Ishikawa (cell line): ENCODE results near the gene TP73.
A peak's percentile ranks its signal among the peaks of the same experiment; 100 is the strongest.

Experiments used
- CEBPB ChIP-seq: IDR thresholded peaks from 2 replicates; pipeline ENCODE4 v1.6.1; 2012
- CREB1 ChIP-seq: IDR thresholded peaks from 2 replicates; pipeline ENCODE4 v1.6.1; 2012; ENCODE audit warnings: low read depth
- EGR1 ChIP-seq: IDR thresholded peaks from 2 replicates; pipeline ENCODE4 v1.6.1; 2012
- EP300 ChIP-seq: IDR thresholded peaks from 2 replicates; pipeline ENCODE4 v1.6.1; 2012; ENCODE audit warnings: borderline replicate concordance
- FOXM1 ChIP-seq: IDR thresholded peaks from 2 replicates; pipeline ENCODE4 v1.6.1; 2012; ENCODE audit warnings: low read depth, borderline replicate concordance
- NFIC ChIP-seq: IDR thresholded peaks from 2 replicates; pipeline ENCODE4 v1.6.1; 2012
- RAD21 ChIP-seq: IDR thresholded peaks from 2 replicates; pipeline ENCODE4 v1.6.1; 2012; ENCODE audit warnings: low read depth
- TAF1 ChIP-seq: IDR thresholded peaks from 2 replicates; pipeline ENCODE4 v1.6.1; 2012; ENCODE audit warnings: low read depth, mild to moderate bottlenecking
- TCF12 ChIP-seq: IDR thresholded peaks from 2 replicates; pipeline ENCODE4 v1.6.1; 2012; ENCODE audit warnings: low read depth
- TEAD4 ChIP-seq: IDR thresholded peaks from 2 replicates; pipeline ENCODE4 v1.6.1; 2012
- YY1 ChIP-seq: IDR thresholded peaks from 2 replicates; pipeline ENCODE4 v1.6.1; 2012; ENCODE audit warnings: low read depth
- ZBTB7A ChIP-seq: IDR thresholded peaks from 2 replicates; pipeline ENCODE4 v1.6.1; 2012; ENCODE audit warnings: low read depth
- TF ChIP-seq, protein P1 (sequence below): IDR thresholded peaks from 2 replicates; pipeline ENCODE4 v1.6.1; 2012
- TF ChIP-seq, protein P2 (sequence below): IDR thresholded peaks from 2 replicates; pipeline ENCODE4 v1.6.1; 2012
- TF ChIP-seq, protein P3 (sequence below): IDR thresholded peaks from 2 replicates; pipeline ENCODE4 v1.6.1; 2012; ENCODE audit warnings: low read depth, mild to moderate bottlenecking

The TP73 gene

DNA sequence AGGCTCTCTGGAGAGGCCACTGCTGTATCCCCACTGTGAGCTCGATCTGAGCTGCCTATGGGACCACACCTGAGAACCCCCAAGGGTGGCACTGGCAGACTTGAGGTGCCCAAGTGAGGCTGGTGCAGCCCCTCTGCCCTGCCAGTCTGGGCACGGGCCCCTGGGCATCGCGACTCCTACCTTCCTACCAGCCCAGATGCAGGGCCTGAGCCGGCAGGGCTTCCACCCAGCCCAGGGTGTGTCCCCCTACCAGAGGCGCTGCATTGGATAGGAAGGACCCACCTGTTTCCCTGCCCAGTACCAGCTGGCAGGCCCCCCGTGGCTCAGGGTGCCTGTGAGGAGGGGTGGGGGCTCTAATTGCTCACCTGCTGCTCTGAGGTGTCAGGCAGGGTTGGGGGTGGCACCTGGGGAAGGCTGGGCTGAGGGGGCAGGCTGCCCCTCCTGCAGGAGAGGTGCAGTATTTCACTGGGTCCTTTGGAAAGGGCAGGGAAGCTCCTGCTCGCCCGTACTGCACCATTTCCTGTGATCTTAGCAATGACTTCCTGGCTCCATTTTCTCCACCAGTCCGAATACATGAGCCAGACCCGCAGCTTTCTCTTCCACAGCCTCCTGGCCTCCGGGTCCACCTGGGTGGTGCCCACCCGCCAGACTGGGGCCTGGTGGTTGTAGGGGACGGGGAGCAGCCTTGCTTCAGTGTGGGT is 11.8 kb downstream of the TP73 start:
- TF ChIP-seq TAF1, result no peak
- TF ChIP-seq, protein P1, sequence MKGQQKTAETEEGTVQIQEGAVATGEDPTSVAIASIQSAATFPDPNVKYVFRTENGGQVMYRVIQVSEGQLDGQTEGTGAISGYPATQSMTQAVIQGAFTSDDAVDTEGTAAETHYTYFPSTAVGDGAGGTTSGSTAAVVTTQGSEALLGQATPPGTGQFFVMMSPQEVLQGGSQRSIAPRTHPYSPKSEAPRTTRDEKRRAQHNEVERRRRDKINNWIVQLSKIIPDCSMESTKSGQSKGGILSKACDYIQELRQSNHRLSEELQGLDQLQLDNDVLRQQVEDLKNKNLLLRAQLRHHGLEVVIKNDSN, result no peak
- TF ChIP-seq EP300, result no peak
- no peak for TF ChIP-seq EGR1
- no peak for TF ChIP-seq ZBTB7A

DNA sequence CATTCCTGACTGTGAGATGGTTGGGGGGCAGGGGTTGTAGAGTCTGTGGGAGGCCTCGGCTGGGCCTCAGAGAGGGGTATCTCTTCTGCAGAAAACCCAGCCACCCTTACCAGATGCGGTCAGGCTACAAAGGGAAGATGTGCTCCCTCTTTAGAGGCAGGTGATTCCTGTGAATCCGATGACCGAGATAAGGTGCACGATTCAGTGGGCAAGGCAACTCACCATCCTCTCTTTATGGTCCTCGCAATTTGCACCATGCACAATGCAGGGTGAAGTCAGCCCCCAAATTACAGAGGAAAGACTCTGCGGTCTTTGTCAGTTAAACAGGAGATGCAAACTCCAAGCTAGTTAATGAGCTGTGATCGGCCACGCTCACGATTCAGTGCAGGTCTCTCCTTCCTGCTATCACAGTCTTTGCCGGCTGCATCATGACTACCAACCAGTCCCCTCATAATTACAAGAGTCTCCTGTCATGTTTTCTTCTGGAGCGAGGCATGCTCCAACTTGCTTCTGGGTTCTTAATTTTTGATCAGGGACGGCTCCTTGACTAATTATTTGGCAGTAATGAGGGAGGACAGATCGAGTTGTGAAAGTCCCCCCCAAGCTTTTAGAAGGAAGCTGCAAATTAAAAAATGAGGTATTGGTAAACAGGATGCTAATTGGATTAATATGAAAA is 12.5 kb downstream of the TP73 start:
- TF ChIP-seq RAD21 (no peak), TCF12 (no peak), EP300 (no peak), NFIC (no peak), YY1 (no peak), CREB1 (no peak), ZBTB7A (no peak), EGR1 (no peak), CEBPB (no peak), FOXM1 (no peak), TAF1 (no peak), TEAD4 (no peak)
- TF ChIP-seq, protein P1, result no peak
- TF ChIP-seq, protein P2, sequence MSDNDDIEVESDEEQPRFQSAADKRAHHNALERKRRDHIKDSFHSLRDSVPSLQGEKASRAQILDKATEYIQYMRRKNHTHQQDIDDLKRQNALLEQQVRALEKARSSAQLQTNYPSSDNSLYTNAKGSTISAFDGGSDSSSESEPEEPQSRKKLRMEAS, result no peak
- TF ChIP-seq, protein P3, sequence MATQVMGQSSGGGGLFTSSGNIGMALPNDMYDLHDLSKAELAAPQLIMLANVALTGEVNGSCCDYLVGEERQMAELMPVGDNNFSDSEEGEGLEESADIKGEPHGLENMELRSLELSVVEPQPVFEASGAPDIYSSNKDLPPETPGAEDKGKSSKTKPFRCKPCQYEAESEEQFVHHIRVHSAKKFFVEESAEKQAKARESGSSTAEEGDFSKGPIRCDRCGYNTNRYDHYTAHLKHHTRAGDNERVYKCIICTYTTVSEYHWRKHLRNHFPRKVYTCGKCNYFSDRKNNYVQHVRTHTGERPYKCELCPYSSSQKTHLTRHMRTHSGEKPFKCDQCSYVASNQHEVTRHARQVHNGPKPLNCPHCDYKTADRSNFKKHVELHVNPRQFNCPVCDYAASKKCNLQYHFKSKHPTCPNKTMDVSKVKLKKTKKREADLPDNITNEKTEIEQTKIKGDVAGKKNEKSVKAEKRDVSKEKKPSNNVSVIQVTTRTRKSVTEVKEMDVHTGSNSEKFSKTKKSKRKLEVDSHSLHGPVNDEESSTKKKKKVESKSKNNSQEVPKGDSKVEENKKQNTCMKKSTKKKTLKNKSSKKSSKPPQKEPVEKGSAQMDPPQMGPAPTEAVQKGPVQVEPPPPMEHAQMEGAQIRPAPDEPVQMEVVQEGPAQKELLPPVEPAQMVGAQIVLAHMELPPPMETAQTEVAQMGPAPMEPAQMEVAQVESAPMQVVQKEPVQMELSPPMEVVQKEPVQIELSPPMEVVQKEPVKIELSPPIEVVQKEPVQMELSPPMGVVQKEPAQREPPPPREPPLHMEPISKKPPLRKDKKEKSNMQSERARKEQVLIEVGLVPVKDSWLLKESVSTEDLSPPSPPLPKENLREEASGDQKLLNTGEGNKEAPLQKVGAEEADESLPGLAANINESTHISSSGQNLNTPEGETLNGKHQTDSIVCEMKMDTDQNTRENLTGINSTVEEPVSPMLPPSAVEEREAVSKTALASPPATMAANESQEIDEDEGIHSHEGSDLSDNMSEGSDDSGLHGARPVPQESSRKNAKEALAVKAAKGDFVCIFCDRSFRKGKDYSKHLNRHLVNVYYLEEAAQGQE, result no peak

DNA sequence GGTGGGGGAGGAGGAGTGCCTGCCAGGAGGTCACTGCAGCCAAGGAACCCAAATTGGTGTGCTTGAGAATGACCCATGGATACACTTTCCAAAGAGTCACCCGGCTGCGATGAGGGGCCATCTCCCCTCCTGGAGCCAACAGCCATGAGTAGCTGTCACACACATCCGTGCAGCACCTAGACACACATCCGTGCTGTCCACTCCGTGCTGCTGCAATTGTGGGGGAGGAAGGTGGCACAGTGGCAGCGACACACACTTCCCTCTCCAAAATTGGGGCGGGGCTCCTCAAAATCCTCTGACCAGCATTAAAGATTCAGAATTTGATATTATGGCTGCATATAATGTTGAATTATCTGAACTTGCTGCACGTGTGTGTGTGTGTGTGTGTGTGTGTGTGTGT is 15.8 kb downstream of the TP73 start:
- TF ChIP-seq TAF1, result no peak
- TF ChIP-seq CREB1, result no peak
- TF ChIP-seq, protein P1, result no peak
- TF ChIP-seq FOXM1, result no peak
- no peak for TF ChIP-seq TCF12
- TF ChIP-seq CEBPB, result no peak
- no peak for TF ChIP-seq RAD21
- TF ChIP-seq, protein P3, result no peak
- TF ChIP-seq EGR1, result no peak
- no peak for TF ChIP-seq TEAD4
- no peak for TF ChIP-seq YY1
- TF ChIP-seq EP300, result no peak
- no peak for TF ChIP-seq ZBTB7A
- TF ChIP-seq, protein P2, result no peak
- no peak for TF ChIP-seq NFIC

DNA sequence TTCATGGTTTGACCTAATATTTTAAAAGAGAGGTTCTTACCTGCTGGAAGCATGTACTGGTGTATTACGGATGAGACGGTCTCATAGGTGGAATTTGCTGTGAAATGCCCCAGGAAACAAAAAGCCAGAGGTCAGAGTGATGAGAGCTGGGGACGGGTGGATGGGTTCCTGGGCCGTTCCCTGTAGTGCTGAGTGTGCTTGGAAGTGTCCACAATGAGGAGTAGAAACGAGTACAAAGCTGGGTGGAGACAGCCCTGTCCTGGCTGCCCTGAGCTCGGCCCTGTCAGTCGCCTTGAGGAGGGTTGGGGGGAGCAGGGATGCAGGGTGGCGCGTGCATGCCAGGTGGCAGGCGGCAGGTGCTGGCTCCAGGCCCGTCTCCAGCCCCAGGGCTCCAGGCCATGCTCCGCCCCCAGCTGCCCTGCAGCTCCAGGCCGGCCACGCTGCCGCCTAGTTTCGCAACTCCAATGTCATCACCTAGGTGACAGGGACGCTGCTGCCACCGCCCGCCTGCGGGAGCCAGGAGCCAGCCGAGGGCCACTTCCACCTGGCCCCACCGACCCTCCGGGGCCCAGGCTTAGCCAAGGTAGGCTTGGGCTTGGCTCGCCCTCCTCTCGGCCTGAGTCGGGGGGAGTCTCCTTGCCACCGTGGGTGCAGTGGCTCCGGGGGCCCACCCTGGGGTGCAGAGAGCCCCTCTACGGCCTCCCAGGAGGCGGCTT is 16.4 kb downstream of the TP73 start:
- TF ChIP-seq, protein P2, result peak; percentile 91
- TF ChIP-seq, protein P1, result peak; percentile 35; the same call in 1 of the 2 replicates
- TF ChIP-seq CEBPB, result peak; percentile 100
- TF ChIP-seq EP300, result 0 out of 2 replicates have a peak, but pooled peaks have one; percentile 27
- peak; percentile 94 for TF ChIP-seq TCF12
- no peak; the same call in 1 of the 2 replicates for TF ChIP-seq ZBTB7A
- 0 out of 2 replicates have a peak, but pooled peaks have one; percentile 8 for TF ChIP-seq EGR1
- no peak for TF ChIP-seq FOXM1
- TF ChIP-seq TEAD4, result peak; percentile 63
- TF ChIP-seq, protein P3, result no peak
- peak; percentile 99 for TF ChIP-seq NFIC
